SK-N-SH (cell line): ENCODE results near the gene MFNG. TPM values are rescaled to one million over a fixed set of nuclear protein-coding genes. Genes with fewer than 3 reads are reported as not detected.

Experiments
- CTCF ChIA-PET: fragments of 300-600, 350-600 bp; formaldehyde crosslinking; extraction: SDS; loops from one replicate; lab custom pipeline; 2021; lab: Yijun Ruan, JAX
- POLR2A ChIA-PET: fragments of 350-600 bp; sonication (Branson Sonifier 250); formaldehyde crosslinking; extraction: SDS; loops from one replicate; lab custom pipeline; 2020; ENCODE audit warnings: antibody characterized with exemption, inconsistent platforms; lab: Yijun Ruan, JAX
- DNase-seq: peaks from one replicate; pipeline ENCODE4 v3.0.0; 2012
- H2AFZ ChIP-seq: fragments of 200-600 bp; sonication (generic); 2 replicates; pipeline ENCODE4 v1.8.1; 2016; ENCODE audit warnings: antibody characterized with exemption, mild to moderate bottlenecking, low read depth
- H3F3A ChIP-seq: fragments of 200-600 bp; sonication (generic); replicated peaks from 2 replicates; pipeline ENCODE3; 2016; ENCODE audit warnings: antibody characterized with exemption, mild to moderate bottlenecking; ENCODE audit not compliant: insufficient read depth
- H3K27ac ChIP-seq, 2 experiments: fragments of 200-500 bp in 1 of 2; fragments of 200-600 bp in 1 of 2; sonication (Bioruptor generic) in 1 of 2; sonication (generic), shearing (Covaris generic) in 1 of 2; 2 replicates each; pipeline versions ENCODE4 v1.5.1 to v1.6.1; 2014 to 2016; ENCODE audit warnings: low read depth in 2 of 2, inconsistent platforms in 1 of 2, low read length in 1 of 2, mild to moderate bottlenecking in 1 of 2, mixed read lengths in 1 of 2
- H3K27me3 ChIP-seq: fragments of 200-600 bp; sonication (generic), shearing (Covaris generic); 2 replicates; pipeline ENCODE4 v1.6.1; 2016; ENCODE audit warnings: mixed run types; ENCODE audit not compliant: insufficient read depth
- H3K36me3 ChIP-seq, 2 experiments: fragments of 200-500 bp in 1 of 2; fragments of 200-600 bp in 1 of 2; sonication (Bioruptor generic) in 1 of 2; sonication (generic) in 1 of 2; replicated peaks in 1 of 2; 2 replicates each; pipeline versions ENCODE3 to v1.5.1; 2014 to 2016; ENCODE audit warnings: low read length in 1 of 2, mild to moderate bottlenecking in 1 of 2; ENCODE audit not compliant: insufficient read depth in 2 of 2, control insufficient read depth in 1 of 2
- H3K4me1 ChIP-seq, 2 experiments: fragments of 200-500 bp in 1 of 2; fragments of 200-600 bp in 1 of 2; sonication (Bioruptor generic) in 1 of 2; sonication (generic), shearing (Covaris generic) in 1 of 2; 2 replicates each; pipeline versions ENCODE4 v1.5.1 to v1.6.1; 2014 to 2016; ENCODE audit warnings: low read depth in 1 of 2, low read length in 1 of 2, mixed run types in 1 of 2; ENCODE audit not compliant: insufficient read depth in 2 of 2, control insufficient read depth in 1 of 2
- H3K4me2 ChIP-seq: fragments of 200-600 bp; sonication (generic), shearing (Covaris generic); 2 replicates; pipeline ENCODE4 v1.6.1; 2017; ENCODE audit warnings: mixed run types
- H3K4me3 ChIP-seq, 2 experiments: fragments of 200-500 bp in 1 of 2; fragments of 200-600 bp in 1 of 2; sonication (Bioruptor generic) in 1 of 2; sonication (generic), shearing (Covaris generic) in 1 of 2; 2 replicates each; pipeline versions ENCODE4 v1.5.1 to v1.8.1; 2014 to 2016; ENCODE audit warnings: low read depth in 2 of 2, inconsistent platforms in 1 of 2, low read length in 1 of 2, mild to moderate bottlenecking in 1 of 2, mixed read lengths in 1 of 2, moderate library complexity in 1 of 2
- H3K79me2 ChIP-seq: fragments of 200-600 bp; sonication (generic); 2 replicates; pipeline ENCODE4 v1.8.1; 2017; ENCODE audit warnings: mild to moderate bottlenecking; ENCODE audit not compliant: insufficient read depth
- H3K9ac ChIP-seq: fragments of 200-600 bp; sonication (generic); 2 replicates; pipeline ENCODE4 v1.6.1; 2017; ENCODE audit warnings: mixed run types
- H3K9me2 ChIP-seq: fragments of 200-600 bp; sonication (generic); 2 replicates; pipeline ENCODE4 v1.6.1; 2017; ENCODE audit warnings: mixed run types
- H3K9me3 ChIP-seq: fragments of 200-600 bp; sonication (generic); 2 replicates; pipeline ENCODE4 v1.6.1; 2017; ENCODE audit warnings: mixed run types, mild to moderate bottlenecking, moderate library complexity
- H4K20me1 ChIP-seq: fragments of 200-600 bp; sonication (generic); 2 replicates; pipeline ENCODE4 v1.6.1; 2017; ENCODE audit warnings: mild to moderate bottlenecking, mixed run types; ENCODE audit not compliant: insufficient read depth
- EP300 ChIP-seq, 2 experiments: IDR thresholded peaks; 2 replicates each; pipeline versions ENCODE4 v1.4.0 to v1.6.1; 2012; ENCODE audit warnings: borderline replicate concordance in 1 of 2, low read depth in 1 of 2, low read length in 1 of 2
- EZH2phosphoT487 ChIP-seq: fragments of 200-600 bp; sonication (generic); IDR thresholded peaks from 2 replicates; pipeline ENCODE4 v1.6.1; 2017; ENCODE audit warnings: low read depth, mixed run types, mild to moderate bottlenecking, antibody characterized with exemption, moderate library complexity, borderline replicate concordance
- FOXM1 ChIP-seq: IDR thresholded peaks from 2 replicates; pipeline ENCODE4 v1.4.0; 2012; ENCODE audit warnings: low read depth, mild to moderate bottlenecking
- GABPA ChIP-seq: IDR thresholded peaks from 2 replicates; pipeline ENCODE4 v1.4.0; 2012; ENCODE audit warnings: low read depth, mild to moderate bottlenecking
- JUND ChIP-seq: IDR thresholded peaks from 2 replicates; pipeline ENCODE4 v1.4.0; 2012
- MXI1 ChIP-seq: IDR thresholded peaks from 2 replicates; pipeline ENCODE4 v1.6.1; 2012; ENCODE audit warnings: mild to moderate bottlenecking, low read depth, low read length, improper control_type of control experiment
- NFIC ChIP-seq: IDR thresholded peaks from 2 replicates; pipeline ENCODE4 v1.4.0; 2012; ENCODE audit warnings: borderline replicate concordance
- NRF1 ChIP-seq: IDR thresholded peaks from 2 replicates; pipeline ENCODE4 v1.6.1; 2012; ENCODE audit warnings: low read depth, mild to moderate bottlenecking, low read length
- POLR2AphosphoS5 ChIP-seq: IDR thresholded peaks from 2 replicates; pipeline ENCODE4 v1.6.1; 2012; ENCODE audit warnings: low read depth, low read length
- RCOR1 ChIP-seq: fragments of 150-350 bp; IDR thresholded peaks from 2 replicates; pipeline ENCODE4 v1.6.1; 2017; ENCODE audit warnings: antibody characterized with exemption, low read length
- RFX5 ChIP-seq: IDR thresholded peaks from 2 replicates; pipeline ENCODE4 v1.6.1; 2012; ENCODE audit warnings: mild to moderate bottlenecking, improper control_type of control experiment, low read length
- RXRA ChIP-seq: IDR thresholded peaks from 2 replicates; pipeline ENCODE4 v1.4.0; 2012; ENCODE audit warnings: low read depth, mild to moderate bottlenecking, borderline replicate concordance
- SMC3 ChIP-seq: IDR thresholded peaks from 2 replicates; pipeline ENCODE4 v1.6.1; 2012; ENCODE audit warnings: low read depth, low read length, improper control_type of control experiment
- TAF1 ChIP-seq: IDR thresholded peaks from 2 replicates; pipeline ENCODE4 v1.6.1; 2012; ENCODE audit warnings: low read depth, mild to moderate bottlenecking, low read length, moderate library complexity, borderline replicate concordance
- YY1 ChIP-seq: IDR thresholded peaks from 2 replicates; pipeline ENCODE4 v1.4.0; 2012; ENCODE audit warnings: low read depth, mild to moderate bottlenecking
- WGBS: methylation state at CpG from one replicate; pipeline ENCODE4 v1.1.6; 2017; ENCODE audit warnings: low lambda C conversion rate; 5-methylcytosine and 5-hydroxymethylcytosine counted together
- polyA plus RNA-seq, 3 experiments: library from polyadenylated mRNA; depleted of rRNA; stranded (reverse); fragments of >200 nt; gene quantifications; 2 replicates each; pipeline ENCODE4 v1.2.3, GENCODE V29; 2012
- TF ChIP-seq, protein P1 (sequence below): IDR thresholded peaks from 2 replicates; pipeline ENCODE4; 2012
- TF ChIP-seq, protein P2 (sequence below): fragments of 200-600 bp; sonication (generic); IDR thresholded peaks from 2 replicates; pipeline ENCODE4 v1.6.1; 2017; ENCODE audit warnings: antibody characterized with exemption, mild to moderate bottlenecking, moderate library complexity
- TF ChIP-seq, protein P3 (sequence below): IDR thresholded peaks from 2 replicates; pipeline ENCODE4 v1.4.0; 2012; ENCODE audit warnings: low read depth, borderline replicate concordance

Gene MFNG
- polyA plus RNA-seq, 1 of the 3 experiments (the other 2 are of a cell fraction) = 0.18 TPM

DNA sequence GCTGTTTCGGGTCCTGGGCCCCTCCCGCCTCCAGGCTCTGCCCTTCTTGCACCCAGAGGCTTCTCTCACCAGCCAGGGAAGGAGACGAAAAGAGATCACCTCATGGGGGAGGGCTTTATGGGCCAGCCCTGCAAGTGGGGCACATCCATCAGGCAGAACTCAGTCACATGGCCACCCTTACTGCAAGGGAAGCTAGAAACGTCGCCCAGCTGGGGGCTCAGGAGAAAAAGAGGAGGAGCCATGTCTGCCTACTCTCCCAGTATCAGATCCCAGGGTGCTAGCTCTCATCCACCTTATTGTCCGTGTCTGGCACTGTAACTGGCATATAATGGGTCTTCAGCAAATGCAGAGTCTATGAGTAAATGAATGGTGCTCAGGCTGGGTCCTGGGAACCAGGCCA lies 24.2 kb downstream of the MFNG start:
- no peak overlapping the region for H3K4me3 ChIP-seq
- no peaks in the 10 kb centered on the region for H3K9me3 ChIP-seq
- no peak overlapping the region for H3K9ac ChIP-seq
- H3K4me1 ChIP-seq = peaks cover 0 to 27% of the 10 kb centered on the region in 2 experiments; a peak in 1 of 4 replicates
- ChIA-PET CTCF (interaction anchor here (1.2 to 3.2 kb wide), 6 partner anchors 28 to 145 kb away, joined by 3 to 17 read pairs (median 10); no protein-coding TSS in a partner anchor), POLR2A (no interaction called here)
- H3F3A ChIP-seq = no peaks in the 10 kb centered on the region
- no peaks in the 10 kb centered on the region for H3K36me3 ChIP-seq
- TF ChIP-seq EP300 (IDR thresholded peaks at IDR 0.05; ENCODE audit: borderline replicate concordance in 1 of 2, low read depth in 1 of 2, low read length in 1 of 2) = no peak
- no peak for DNase-seq
- H3K4me2 ChIP-seq = no peak overlapping the region
- H3K9me2 ChIP-seq = no peaks in the 10 kb centered on the region
- no peaks in the 10 kb centered on the region for H4K20me1 ChIP-seq
- 0 out of 2 replicates have a peak, but pooled peaks cover 7% of the 10 kb centered on the region for H3K27me3 ChIP-seq
- no peaks in the 10 kb centered on the region for H3K79me2 ChIP-seq
- 42% methylated on average over 5 of the region's 6 CpGs for WGBS
- H2AFZ ChIP-seq = no peak overlapping the region
- peak overlapping the region in 1 of 2 experiments; percentile 78; a peak in 2 of 4 replicates for H3K27ac ChIP-seq

DNA sequence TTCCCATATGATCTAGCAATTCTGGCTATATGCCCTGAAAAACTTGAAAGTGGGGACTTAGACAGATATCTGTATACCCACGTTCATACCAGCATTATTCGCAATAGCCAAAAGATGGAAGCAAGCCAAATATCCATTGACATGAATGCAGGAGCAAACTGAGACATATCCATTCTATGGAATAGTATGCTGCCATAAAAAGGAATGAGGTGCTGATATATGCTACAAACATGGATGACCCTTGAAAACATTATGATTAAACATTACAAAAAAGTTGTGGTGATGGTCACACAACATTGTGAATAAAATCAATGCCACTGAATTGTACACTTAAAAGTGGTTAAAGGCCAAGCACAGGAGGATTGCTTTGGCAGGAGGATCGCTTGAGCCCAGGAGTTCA lies 25.5 kb downstream of the MFNG start:
- CTCF ChIA-PET = interaction anchor here (3.2 kb wide), 1 partner anchor 32 kb away, joined by 13 read pairs; no protein-coding TSS in a partner anchor
- Histone ChIP-seq H3F3A (peaks cover under 1% of the 10 kb centered on the region), H3K9me2 (no peaks in the 10 kb centered on the region)
- TF ChIP-seq GABPA = no peak
- no peak for TF ChIP-seq TAF1
- TF ChIP-seq RCOR1 = no peak
- no peak for TF ChIP-seq RFX5
- no peak for TF ChIP-seq POLR2AphosphoS5
- TF ChIP-seq EZH2phosphoT487 = no peak
- no peak for TF ChIP-seq YY1
- no peak for TF ChIP-seq FOXM1
- TF ChIP-seq, protein P1, sequence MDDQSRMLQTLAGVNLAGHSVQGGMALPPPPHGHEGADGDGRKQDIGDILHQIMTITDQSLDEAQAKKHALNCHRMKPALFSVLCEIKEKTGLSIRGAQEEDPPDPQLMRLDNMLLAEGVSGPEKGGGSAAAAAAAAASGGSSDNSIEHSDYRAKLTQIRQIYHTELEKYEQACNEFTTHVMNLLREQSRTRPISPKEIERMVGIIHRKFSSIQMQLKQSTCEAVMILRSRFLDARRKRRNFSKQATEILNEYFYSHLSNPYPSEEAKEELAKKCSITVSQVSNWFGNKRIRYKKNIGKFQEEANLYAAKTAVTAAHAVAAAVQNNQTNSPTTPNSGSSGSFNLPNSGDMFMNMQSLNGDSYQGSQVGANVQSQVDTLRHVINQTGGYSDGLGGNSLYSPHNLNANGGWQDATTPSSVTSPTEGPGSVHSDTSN = no peak
- no peak for TF ChIP-seq RXRA
- TF ChIP-seq SMC3 = no peak
- TF ChIP-seq, all 33 proteins: peak for 0
- Histone ChIP-seq H3K4me1 (peaks cover 7 to 27% of the 10 kb centered on the region in 2 experiments; a peak in 2 of 4 replicates), H3K27me3 (no peaks in the 10 kb centered on the region), H2AFZ (no peak overlapping the region), H3K4me2 (no peak overlapping the region), H3K27ac (no peak overlapping the region), H4K20me1 (no peaks in the 10 kb centered on the region), H3K79me2 (no peaks in the 10 kb centered on the region), H3K4me3 (no peak overlapping the region), H3K9ac (no peak overlapping the region), H3K9me3 (no peaks in the 10 kb centered on the region), H3K36me3 (no peaks in the 10 kb centered on the region)
- POLR2A ChIA-PET = no interaction called here
- DNase-seq = no peak
- WGBS = 67% methylated on average over 3 of the region's 3 CpGs

DNA sequence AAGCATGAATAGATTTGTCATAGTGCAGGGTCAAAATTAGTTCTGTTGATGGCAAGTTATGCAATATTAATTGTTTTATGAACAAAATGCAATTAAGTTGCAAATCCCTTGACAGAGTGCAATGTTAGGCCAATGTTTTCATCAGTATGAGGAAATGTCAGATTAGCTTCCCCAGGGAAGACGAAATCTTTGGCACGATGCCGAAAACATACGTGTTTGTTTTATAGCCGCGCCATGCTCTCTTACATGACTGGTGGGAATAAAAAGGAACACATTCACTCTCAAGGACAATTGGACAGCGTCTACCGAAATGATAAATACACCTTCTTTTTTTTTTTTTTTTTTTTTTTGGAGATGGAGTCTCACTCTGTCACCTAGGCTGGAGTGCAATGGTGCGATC lies 27.0 kb downstream of the MFNG start:
- no peaks in the 10 kb centered on the region for H3K79me2 ChIP-seq
- H3K27me3 ChIP-seq = no peaks in the 10 kb centered on the region
- no peak overlapping the region for H3K4me3 ChIP-seq
- no peak for DNase-seq
- 75% methylated on average over 9 of the region's 9 CpGs for WGBS
- CTCF ChIA-PET = interaction anchor here (0.7 to 9.3 kb wide), 13 partner anchors 10 to 199 kb away, joined by 3 to 203 read pairs (median 9); partner anchors contain the start of gene ELFN2
- H3K4me1 ChIP-seq = peaks cover 16 to 23% of the 10 kb centered on the region in 2 experiments; a peak in 2 of 4 replicates
- H3K9ac ChIP-seq = no peak overlapping the region
- no peaks in the 10 kb centered on the region for H4K20me1 ChIP-seq
- no peak overlapping the region for H3K4me2 ChIP-seq
- no peaks in the 10 kb centered on the region for H3K9me3 ChIP-seq
- no peak overlapping the region for H3K27ac ChIP-seq
- POLR2A ChIA-PET = no interaction called here
- H3F3A ChIP-seq = peaks cover 11% of the 10 kb centered on the region
- H3K9me2 ChIP-seq = no peaks in the 10 kb centered on the region
- no peak overlapping the region for H2AFZ ChIP-seq
- no peaks in the 10 kb centered on the region for H3K36me3 ChIP-seq
- TF ChIP-seq GABPA (no peak), NRF1 (no peak), MXI1 (no peak), YY1 (no peak), NFIC (no peak), JUND (no peak)
- TF ChIP-seq, protein P2, sequence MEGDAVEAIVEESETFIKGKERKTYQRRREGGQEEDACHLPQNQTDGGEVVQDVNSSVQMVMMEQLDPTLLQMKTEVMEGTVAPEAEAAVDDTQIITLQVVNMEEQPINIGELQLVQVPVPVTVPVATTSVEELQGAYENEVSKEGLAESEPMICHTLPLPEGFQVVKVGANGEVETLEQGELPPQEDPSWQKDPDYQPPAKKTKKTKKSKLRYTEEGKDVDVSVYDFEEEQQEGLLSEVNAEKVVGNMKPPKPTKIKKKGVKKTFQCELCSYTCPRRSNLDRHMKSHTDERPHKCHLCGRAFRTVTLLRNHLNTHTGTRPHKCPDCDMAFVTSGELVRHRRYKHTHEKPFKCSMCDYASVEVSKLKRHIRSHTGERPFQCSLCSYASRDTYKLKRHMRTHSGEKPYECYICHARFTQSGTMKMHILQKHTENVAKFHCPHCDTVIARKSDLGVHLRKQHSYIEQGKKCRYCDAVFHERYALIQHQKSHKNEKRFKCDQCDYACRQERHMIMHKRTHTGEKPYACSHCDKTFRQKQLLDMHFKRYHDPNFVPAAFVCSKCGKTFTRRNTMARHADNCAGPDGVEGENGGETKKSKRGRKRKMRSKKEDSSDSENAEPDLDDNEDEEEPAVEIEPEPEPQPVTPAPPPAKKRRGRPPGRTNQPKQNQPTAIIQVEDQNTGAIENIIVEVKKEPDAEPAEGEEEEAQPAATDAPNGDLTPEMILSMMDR = no peak
- TF ChIP-seq, protein P3, sequence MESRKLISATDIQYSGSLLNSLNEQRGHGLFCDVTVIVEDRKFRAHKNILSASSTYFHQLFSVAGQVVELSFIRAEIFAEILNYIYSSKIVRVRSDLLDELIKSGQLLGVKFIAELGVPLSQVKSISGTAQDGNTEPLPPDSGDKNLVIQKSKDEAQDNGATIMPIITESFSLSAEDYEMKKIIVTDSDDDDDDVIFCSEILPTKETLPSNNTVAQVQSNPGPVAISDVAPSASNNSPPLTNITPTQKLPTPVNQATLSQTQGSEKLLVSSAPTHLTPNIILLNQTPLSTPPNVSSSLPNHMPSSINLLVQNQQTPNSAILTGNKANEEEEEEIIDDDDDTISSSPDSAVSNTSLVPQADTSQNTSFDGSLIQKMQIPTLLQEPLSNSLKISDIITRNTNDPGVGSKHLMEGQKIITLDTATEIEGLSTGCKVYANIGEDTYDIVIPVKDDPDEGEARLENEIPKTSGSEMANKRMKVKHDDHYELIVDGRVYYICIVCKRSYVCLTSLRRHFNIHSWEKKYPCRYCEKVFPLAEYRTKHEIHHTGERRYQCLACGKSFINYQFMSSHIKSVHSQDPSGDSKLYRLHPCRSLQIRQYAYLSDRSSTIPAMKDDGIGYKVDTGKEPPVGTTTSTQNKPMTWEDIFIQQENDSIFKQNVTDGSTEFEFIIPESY = no peak
